GM19397 (cell line): ENCODE results near the gene CLCF1.

Experiments
- ATAC-seq: cut with Tn5 transposase; IDR thresholded peaks from one replicate; pipeline ENCODE4 v1.9.1; 2021; ENCODE audit warnings: mild to moderate bottlenecking, moderate library complexity; ENCODE audit not compliant: unreplicated experiment

CLCF1 gene

GRCh38 chr11:67372993-67373647 lies at the start of gene CLCF1:
CLCF1 (minus strand) TSS chr11:67373598; CDS start chr11:67373539, 59 bp downstream.
- ATAC-seq, result no peak

- ATAC-seq, result no peak
Observed at GRCh38 chr11:67422891-67423290, 49.5 kb upstream of the CLCF1 start.

- no peak for ATAC-seq
Observed at GRCh38 chr11:67421430-67422031, 48.1 kb upstream of the CLCF1 start.

GRCh38 chr11:67420646-67421429 lies 47.4 kb upstream of the CLCF1 start:
- ATAC-seq, result peak; percentile 83

- ATAC-seq, result no peak
Observed at GRCh38 chr11:67420147-67420645, 46.8 kb upstream of the CLCF1 start.

- ATAC-seq, result no peak
Observed at GRCh38 chr11:67419325-67420049, 46.1 kb upstream of the CLCF1 start.

- no peak for ATAC-seq
Observed at GRCh38 chr11:67418476-67419281, 45.3 kb upstream of the CLCF1 start.

GRCh38 chr11:67417425-67417824 lies 44.0 kb upstream of the CLCF1 start:
- no peak for ATAC-seq

- ATAC-seq, result no peak
Observed at GRCh38 chr11:67416416-67417335, 43.3 kb upstream of the CLCF1 start.

- no peak for ATAC-seq
Observed at GRCh38 chr11:67415501-67416304, 42.3 kb upstream of the CLCF1 start, which contains the start of gene CARNS1. CARNS1 (plus strand) TSS chr11:67415678; CDS start chr11:67416200, 522 bp downstream.

GRCh38 chr11:67413266-67413849 lies 40.0 kb upstream of the CLCF1 start:
- no peak for ATAC-seq

GRCh38 chr11:67412495-67413179 lies 39.2 kb upstream of the CLCF1 start:
- ATAC-seq, result no peak

GRCh38 chr11:67411785-67412152 lies 38.4 kb upstream of the CLCF1 start:
- ATAC-seq, result no peak

- no peak for ATAC-seq
Observed at GRCh38 chr11:67410984-67411784, 37.8 kb upstream of the CLCF1 start.

- ATAC-seq, result no peak
Observed at GRCh38 chr11:67410369-67410831, 37.0 kb upstream of the CLCF1 start.

- no peak for ATAC-seq
Observed at GRCh38 chr11:67409781-67410368, 36.5 kb upstream of the CLCF1 start.
